Left hindlimb (tissue), 1 donor: ENCODE measurements around the gene MMP7.

Experiments
- DNase-seq: peaks from one replicate; pipeline ENCODE4 v3.0.0-alpha.2; 2018

Gene MMP7, protein sequence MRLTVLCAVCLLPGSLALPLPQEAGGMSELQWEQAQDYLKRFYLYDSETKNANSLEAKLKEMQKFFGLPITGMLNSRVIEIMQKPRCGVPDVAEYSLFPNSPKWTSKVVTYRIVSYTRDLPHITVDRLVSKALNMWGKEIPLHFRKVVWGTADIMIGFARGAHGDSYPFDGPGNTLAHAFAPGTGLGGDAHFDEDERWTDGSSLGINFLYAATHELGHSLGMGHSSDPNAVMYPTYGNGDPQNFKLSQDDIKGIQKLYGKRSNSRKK

GRCh38 chr11:102530558-102530957 lies at the start of gene MMP7:
MMP7 (minus strand) TSS chr11:102530747; CDS start chr11:102530700, 47 bp downstream.
- no peak for DNase-seq

DNA sequence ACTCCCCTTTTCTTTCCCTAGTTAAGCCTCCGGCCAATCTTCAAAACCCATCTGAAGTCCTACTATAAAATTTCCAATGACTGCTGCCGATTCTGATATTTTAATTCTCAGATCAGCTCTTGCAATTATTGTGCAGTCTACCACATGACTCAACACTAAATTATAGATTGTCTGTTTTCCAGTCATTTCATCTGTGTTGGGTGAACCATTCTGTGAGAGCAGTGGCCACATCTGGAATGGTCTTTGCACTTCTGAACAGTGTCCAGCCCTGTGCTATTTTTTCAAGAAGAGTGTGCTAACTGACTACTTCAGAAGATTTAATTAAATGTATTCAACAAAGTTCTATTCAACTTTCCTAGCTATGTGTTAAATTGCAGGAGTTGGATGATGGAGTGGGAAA lies 47.2 kb upstream of the MMP7 start:
- DNase-seq = no peak

DNA sequence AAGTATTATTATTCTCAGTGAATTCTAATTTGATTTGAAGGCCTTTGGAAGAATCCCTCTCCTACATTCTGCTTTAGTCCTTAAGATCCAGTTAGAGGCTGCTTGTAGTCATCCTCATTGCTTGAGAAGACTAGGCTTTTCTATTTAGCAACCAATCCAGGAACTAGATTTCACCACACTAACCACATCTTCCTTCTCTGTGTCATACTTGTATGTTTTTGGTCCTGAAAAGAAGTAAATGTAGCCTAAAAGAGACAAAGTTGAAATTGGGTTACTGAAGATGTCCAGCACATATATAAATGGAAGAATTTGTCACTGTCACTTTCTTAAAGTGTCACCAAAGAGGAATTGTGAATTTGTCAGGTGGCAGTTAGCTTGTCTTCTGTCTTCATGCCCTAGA lies 46.6 kb upstream of the MMP7 start:
- no peak for DNase-seq

DNA sequence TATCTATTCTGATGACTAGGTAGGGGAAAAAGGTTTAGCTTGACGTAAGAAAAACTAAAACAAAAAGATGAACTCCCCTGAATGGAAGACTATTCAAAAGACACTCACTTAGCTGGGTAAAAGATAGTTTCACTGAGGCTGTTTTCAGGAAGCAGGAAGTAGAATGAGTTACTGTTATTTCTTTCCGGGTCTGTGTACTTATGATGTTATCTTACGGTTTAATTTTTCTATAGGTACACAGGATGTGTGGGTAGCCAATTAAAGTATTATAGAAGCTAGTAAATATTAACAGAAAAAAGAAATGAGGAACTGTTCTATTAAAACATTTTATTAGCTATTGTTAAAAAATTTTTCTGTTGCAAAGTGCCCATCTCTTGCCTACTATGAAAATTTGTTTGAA lies 45.8 kb upstream of the MMP7 start:
- DNase-seq = no peak

DNA sequence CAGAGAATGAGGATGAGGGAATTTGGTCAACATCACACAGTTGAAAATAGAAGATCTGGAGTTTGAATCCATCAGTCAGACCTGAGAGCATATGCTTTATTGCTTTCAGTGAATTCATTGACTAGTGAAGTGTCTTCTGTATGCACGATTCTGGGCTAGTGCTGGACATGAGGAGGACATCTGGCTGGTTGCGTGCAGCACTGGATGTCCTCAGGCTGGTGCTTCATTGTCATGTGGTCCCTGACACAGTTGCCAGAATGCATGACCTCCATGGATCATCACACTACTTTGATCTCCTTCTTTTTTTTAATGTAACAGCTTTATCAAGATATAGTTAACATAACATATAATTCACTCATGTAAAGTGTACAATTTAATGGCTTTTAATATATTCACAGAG lies 44.5 kb upstream of the MMP7 start:
- DNase-seq = no peak

DNA sequence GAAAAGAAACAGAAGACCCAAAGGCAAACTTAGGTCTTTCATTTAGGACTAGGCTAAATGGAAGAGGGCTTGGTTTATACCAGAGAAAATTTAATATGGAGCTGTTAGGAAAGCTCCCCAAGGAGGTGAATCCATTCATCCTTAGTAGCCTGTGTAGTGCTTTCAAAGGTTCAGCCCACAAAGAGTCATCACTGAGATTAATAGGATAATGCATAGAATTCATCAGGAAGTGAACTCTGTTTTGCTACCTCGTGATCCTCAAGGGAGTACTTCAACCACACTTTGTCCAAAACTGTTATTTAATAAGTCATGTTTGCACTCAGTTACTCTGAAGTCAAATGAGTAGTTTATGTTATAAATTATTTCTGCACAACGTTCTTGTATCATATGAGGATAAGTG lies 43.3 kb upstream of the MMP7 start:
- no peak for DNase-seq

DNA sequence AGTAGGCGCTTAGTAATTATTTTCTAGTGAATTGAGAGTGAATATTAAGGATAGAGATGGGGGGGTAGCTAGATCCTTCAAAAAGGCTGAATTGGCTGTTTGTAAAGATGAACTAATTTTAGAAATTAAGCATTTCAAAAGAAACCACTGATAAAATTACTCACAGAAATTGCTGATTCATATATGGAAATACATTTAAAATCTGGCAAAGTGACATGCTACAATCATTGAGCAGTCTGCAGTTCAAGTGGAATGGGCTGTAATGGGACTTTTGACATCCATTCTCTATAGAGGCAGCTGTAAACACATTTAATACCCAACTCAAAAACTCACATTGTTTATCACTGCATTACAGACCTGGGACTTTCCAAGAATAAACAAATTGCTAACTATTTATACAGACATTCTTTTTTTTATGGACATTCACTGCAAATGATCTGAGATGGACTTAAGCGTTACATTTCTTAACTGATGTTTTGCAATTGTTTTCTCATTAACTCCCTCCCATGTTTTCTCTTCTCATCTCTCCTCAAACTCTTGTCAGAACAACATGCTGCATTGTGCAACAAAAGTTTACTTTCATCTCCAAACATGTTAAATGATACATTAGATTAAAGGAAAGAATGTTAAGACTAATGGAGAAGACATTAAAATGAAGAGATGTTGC lies 42.1 kb upstream of the MMP7 start:
- no peak for DNase-seq

- no peak for DNase-seq
Observed at GRCh38 chr11:102568851-102569250, 38.3 kb upstream of the MMP7 start.

GRCh38 chr11:102566112-102566511 lies 35.6 kb upstream of the MMP7 start:
- DNase-seq = no peak

GRCh38 chr11:102564110-102564509 lies 33.6 kb upstream of the MMP7 start:
- no peak for DNase-seq

DNA sequence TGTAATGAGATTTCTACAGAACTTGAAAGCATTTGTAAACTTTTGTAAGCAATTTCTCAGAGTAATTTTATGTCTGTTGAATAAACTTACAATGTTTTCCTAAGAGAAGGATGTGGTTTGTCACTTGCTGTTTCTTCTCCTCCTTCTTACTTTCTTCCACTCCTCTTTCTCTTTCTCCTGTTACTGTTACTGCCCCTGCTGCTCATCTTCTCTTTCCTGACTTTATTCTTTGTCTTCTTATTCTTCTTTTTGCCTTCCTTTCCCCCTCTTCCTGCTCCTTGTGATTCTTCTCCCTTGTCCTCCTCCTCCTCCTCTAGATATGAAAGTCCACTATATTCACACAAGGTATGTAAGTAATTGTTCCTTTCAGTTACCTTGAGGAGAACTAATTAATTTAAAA lies 31.1 kb upstream of the MMP7 start:
- DNase-seq = no peak

DNA sequence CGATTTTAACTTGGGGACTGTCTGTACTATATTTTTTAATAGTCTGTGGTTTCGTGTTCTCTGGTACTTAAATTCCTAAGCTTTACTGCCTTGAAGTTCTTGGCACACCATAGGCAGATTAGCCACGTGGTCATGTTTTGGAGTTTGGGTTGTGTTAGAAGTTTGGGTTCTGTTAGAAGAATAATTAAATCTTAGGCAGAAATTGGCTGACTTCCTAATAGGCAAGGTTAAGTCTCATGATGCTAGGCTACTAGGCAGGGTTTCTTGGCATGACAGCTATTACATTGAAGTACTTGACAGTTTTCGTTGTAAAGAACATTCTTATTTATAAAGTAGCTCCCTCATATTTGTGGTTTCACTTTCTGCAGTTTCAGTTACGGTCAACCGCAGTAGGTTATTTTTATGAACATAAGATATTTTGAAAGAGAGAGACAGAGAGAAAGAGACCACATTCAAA lies 30.0 kb upstream of the MMP7 start:
- DNase-seq = no peak

- no peak for DNase-seq
Observed at GRCh38 chr11:102559839-102560238, 29.3 kb upstream of the MMP7 start.

GRCh38 chr11:102555091-102555490 lies 24.5 kb upstream of the MMP7 start:
- no peak for DNase-seq

GRCh38 chr11:102553835-102554282 lies 23.3 kb upstream of the MMP7 start:
- DNase-seq = no peak

DNA sequence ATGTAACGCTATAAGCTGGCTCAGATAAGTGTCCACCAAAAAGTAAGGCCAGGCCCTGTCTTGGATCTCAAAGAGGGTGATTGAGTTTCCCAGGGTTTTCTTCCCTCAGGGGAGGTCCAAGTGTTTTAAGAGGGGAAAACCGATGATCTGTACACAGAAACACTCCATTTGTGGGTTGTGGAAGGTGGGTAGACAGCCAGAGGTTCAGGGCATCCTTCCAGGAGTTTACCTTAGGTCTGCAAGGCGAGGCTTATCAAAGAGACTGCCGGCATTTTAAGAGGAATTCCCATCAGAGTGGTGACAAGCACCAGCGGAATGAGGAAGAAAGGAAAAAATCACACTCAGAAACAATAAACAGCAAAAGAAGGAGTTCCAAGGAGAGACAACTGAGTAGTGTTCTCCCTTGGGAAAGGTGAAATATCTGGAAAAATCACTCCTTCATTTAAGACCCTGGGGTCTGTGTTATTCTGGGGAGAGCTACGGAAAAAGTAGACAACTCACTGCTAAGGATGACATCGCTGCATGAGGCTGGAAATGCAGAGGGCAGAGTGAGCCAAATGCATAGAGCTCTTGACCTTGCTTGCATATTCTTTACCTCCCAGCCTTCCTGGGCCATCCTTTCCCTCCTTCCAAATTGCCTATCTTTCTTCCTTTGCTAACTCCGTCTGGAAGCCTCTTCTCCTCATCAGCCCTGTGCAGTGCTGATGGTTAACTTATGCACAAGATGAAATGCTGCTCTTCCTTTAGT lies 22.1 kb upstream of the MMP7 start:
- DNase-seq = no peak

DNA sequence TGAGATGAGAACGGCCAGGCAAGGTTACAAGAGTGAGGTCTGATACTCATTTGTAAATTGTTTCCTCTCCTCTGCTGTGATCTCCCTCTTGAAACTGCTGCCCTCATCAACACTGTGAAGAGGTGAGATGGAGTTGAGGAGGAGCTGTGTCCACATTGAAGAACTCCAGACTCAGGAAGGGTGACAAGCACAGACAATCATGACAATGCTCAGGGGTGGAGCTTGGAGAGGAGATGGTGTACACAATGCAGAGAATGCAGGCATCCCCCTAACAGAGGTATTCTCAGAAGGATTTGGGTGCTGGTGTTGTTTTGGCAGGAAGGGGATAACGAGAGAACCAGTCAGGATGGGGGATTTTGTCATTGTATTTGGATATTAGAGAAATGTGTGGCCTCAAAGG lies 21.5 kb upstream of the MMP7 start:
- DNase-seq = no peak

- no peak for DNase-seq
Observed at GRCh38 chr11:102551169-102551781, 20.7 kb upstream of the MMP7 start.

- DNase-seq = no peak
Observed at GRCh38 chr11:102546923-102547471, 16.4 kb upstream of the MMP7 start.

DNA sequence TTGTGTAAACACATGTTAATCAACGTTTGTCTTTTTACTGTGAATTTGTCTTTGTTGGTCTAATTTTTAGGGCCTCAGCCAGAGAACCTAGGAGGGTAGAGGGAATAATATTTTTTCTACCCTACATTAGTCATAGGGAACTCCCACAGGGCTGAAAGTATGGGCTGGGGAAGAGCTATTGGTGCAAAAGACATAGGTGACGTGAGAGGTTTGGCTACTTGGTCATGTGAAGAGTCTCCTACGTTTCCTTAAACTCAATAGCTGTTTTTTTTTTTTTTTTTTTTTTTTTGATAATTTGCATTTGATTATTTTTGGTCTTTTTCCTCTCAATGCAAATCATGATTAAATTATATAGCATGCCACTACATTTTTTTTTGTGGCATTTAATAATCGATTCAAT lies 15.9 kb upstream of the MMP7 start:
- DNase-seq = no peak

GRCh38 chr11:102545701-102546100 lies 15.2 kb upstream of the MMP7 start:
- no peak for DNase-seq

GRCh38 chr11:102544594-102544993 lies 14.0 kb upstream of the MMP7 start:
- DNase-seq = no peak

- no peak for DNase-seq
Observed at GRCh38 chr11:102539567-102539966, 9.0 kb upstream of the MMP7 start.
